ENCODE data around the gene RNF13.

RNF13 gene

GRCh38 chr3:149765762-149766334 lies 47.2 kb upstream of the RNF13 start:
- H3K27me3 ChIP-seq (ENCODE audit: insufficient read depth, poor library complexity, severe bottlenecking): no peaks in the 10 kb centered on the region
- TF ChIP-seq SPI1 (IDR thresholded peaks at IDR 0.05; ENCODE audit: borderline replicate concordance, low read depth): no peak
- TF ChIP-seq, protein P1, sequence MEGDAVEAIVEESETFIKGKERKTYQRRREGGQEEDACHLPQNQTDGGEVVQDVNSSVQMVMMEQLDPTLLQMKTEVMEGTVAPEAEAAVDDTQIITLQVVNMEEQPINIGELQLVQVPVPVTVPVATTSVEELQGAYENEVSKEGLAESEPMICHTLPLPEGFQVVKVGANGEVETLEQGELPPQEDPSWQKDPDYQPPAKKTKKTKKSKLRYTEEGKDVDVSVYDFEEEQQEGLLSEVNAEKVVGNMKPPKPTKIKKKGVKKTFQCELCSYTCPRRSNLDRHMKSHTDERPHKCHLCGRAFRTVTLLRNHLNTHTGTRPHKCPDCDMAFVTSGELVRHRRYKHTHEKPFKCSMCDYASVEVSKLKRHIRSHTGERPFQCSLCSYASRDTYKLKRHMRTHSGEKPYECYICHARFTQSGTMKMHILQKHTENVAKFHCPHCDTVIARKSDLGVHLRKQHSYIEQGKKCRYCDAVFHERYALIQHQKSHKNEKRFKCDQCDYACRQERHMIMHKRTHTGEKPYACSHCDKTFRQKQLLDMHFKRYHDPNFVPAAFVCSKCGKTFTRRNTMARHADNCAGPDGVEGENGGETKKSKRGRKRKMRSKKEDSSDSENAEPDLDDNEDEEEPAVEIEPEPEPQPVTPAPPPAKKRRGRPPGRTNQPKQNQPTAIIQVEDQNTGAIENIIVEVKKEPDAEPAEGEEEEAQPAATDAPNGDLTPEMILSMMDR (IDR thresholded peaks at IDR 0.05; ENCODE audit: insufficient read depth, low read length): peak; percentile 32
- no peak overlapping the region for H3K4me3 ChIP-seq (replicated peaks; ENCODE audit: insufficient read depth, low read length)
- no peak overlapping the region for H3K27ac ChIP-seq (replicated peaks)
- no peak for DNase-seq (ENCODE audit: low read depth in 1 of 2, low spot score in 1 of 2)

DNA sequence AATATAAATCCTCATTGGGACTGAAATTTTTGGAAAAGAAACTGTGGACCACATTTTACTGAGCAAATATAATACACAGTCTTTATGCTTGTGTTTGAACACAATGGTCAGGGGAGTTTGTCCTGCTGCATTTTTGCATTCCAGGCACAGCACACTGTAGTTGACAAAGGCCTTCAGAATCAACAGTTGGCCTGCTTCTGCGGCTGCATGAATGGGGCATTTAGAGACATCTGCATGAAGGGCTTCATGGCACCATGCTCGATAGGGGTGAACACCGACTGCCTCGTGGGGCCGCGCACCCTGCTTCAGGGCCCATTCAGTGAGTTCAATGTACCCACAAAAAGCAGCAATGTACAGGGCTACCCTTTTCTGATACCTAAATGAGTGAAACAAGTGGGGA lies 45.3 kb upstream of the RNF13 start:
- no peak for DNase-seq (ENCODE audit: low read depth in 1 of 2, low spot score in 1 of 2)
- no peak overlapping the region for H3K27ac ChIP-seq (replicated peaks)

GRCh38 chr3:149768704-149769103 lies 44.3 kb upstream of the RNF13 start:
- Histone ChIP-seq H3K4me3 (replicated peaks; ENCODE audit: insufficient read depth, low read length) (no peak overlapping the region), H3K27ac (replicated peaks) (no peak overlapping the region)
- TF ChIP-seq SPI1 (IDR thresholded peaks at IDR 0.05; ENCODE audit: borderline replicate concordance, low read depth): no peak
- no peak for TF ChIP-seq GABPA (IDR thresholded peaks at IDR 0.05; ENCODE audit: low read depth)
- TF ChIP-seq, protein P1 (IDR thresholded peaks at IDR 0.05; ENCODE audit: insufficient read depth, low read length): no peak
- no peak for TF ChIP-seq POLR2AphosphoS5 (IDR thresholded peaks at IDR 0.05; ENCODE audit: low read depth)
- TF ChIP-seq, protein P2, sequence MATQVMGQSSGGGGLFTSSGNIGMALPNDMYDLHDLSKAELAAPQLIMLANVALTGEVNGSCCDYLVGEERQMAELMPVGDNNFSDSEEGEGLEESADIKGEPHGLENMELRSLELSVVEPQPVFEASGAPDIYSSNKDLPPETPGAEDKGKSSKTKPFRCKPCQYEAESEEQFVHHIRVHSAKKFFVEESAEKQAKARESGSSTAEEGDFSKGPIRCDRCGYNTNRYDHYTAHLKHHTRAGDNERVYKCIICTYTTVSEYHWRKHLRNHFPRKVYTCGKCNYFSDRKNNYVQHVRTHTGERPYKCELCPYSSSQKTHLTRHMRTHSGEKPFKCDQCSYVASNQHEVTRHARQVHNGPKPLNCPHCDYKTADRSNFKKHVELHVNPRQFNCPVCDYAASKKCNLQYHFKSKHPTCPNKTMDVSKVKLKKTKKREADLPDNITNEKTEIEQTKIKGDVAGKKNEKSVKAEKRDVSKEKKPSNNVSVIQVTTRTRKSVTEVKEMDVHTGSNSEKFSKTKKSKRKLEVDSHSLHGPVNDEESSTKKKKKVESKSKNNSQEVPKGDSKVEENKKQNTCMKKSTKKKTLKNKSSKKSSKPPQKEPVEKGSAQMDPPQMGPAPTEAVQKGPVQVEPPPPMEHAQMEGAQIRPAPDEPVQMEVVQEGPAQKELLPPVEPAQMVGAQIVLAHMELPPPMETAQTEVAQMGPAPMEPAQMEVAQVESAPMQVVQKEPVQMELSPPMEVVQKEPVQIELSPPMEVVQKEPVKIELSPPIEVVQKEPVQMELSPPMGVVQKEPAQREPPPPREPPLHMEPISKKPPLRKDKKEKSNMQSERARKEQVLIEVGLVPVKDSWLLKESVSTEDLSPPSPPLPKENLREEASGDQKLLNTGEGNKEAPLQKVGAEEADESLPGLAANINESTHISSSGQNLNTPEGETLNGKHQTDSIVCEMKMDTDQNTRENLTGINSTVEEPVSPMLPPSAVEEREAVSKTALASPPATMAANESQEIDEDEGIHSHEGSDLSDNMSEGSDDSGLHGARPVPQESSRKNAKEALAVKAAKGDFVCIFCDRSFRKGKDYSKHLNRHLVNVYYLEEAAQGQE (IDR thresholded peaks at IDR 0.05; ENCODE audit: insufficient replicate concordance, low read depth): no peak

More for the DNA sequence above, 45.3 kb upstream of the RNF13 start:
- Histone ChIP-seq H3K27me3 (ENCODE audit: insufficient read depth, poor library complexity, severe bottlenecking) (no peaks in the 10 kb centered on the region), H3K4me3 (replicated peaks; ENCODE audit: insufficient read depth, low read length) (no peak overlapping the region)
- TF ChIP-seq, protein P1 (IDR thresholded peaks at IDR 0.05; ENCODE audit: insufficient read depth, low read length): no peak
- TF ChIP-seq, protein P2 (IDR thresholded peaks at IDR 0.05; ENCODE audit: insufficient replicate concordance, low read depth): no peak
- TF ChIP-seq POLR2AphosphoS5 (IDR thresholded peaks at IDR 0.05; ENCODE audit: low read depth) (no peak), GABPA (IDR thresholded peaks at IDR 0.05; ENCODE audit: low read depth) (no peak), SPI1 (IDR thresholded peaks at IDR 0.05; ENCODE audit: borderline replicate concordance, low read depth) (no peak)

GRCh38 chr3:149770246-149770645 lies 42.8 kb upstream of the RNF13 start:
- H3K27me3 ChIP-seq (ENCODE audit: insufficient read depth, poor library complexity, severe bottlenecking): no peaks in the 10 kb centered on the region
- DNase-seq (ENCODE audit: low read depth in 1 of 2, low spot score in 1 of 2): no peak
- TF ChIP-seq POLR2AphosphoS5 (IDR thresholded peaks at IDR 0.05; ENCODE audit: low read depth): no peak
- TF ChIP-seq, protein P2 (IDR thresholded peaks at IDR 0.05; ENCODE audit: insufficient replicate concordance, low read depth): no peak
- no peak for TF ChIP-seq GABPA (IDR thresholded peaks at IDR 0.05; ENCODE audit: low read depth)
- no peak for TF ChIP-seq SPI1 (IDR thresholded peaks at IDR 0.05; ENCODE audit: borderline replicate concordance, low read depth)
- TF ChIP-seq, protein P1 (IDR thresholded peaks at IDR 0.05; ENCODE audit: insufficient read depth, low read length): no peak
- no peak overlapping the region for H3K4me3 ChIP-seq (replicated peaks; ENCODE audit: insufficient read depth, low read length)
- H3K27ac ChIP-seq (replicated peaks): no peak overlapping the region

More at GRCh38 chr3:149768704-149769103, 44.3 kb upstream of the RNF13 start:
- no peaks in the 10 kb centered on the region for H3K27me3 ChIP-seq (ENCODE audit: insufficient read depth, poor library complexity, severe bottlenecking)
- no peak for DNase-seq (ENCODE audit: low read depth in 1 of 2, low spot score in 1 of 2)

Measured in HL-60 (cell line).